Adrenal gland (tissue), 12 donors: ENCODE measurements around the gene DOCK8. TPM values are rescaled to one million over a fixed set of nuclear protein-coding genes. Genes with fewer than 3 reads are reported as not detected.
A peak's percentile ranks its signal among the peaks of the same experiment; 100 is the strongest.

ENCODE experiments used
- DNase-seq, 7 donors: peaks; one replicate each; pipeline ENCODE4 v3.0.0-alpha.2; 2019 to 2020
- H3K27ac ChIP-seq, 5 donors: fragments of 200-600 bp; sonication (generic) in 4 of 5; 1 replicate in 3 of 5; 2 replicates in 2 of 5; pipeline versions ENCODE4 v1.5.1 to v1.8.0; 2016 to 2020; ENCODE audit warnings: mild to moderate bottlenecking in 1 of 5
- H3K27me3 ChIP-seq: fragments of 200-600 bp; 2 replicates; pipeline ENCODE4 v1.8.0; 2021
- H3K36me3 ChIP-seq, 2 donors: fragments of 200-600 bp; replicated peaks in 1 of 2; 1 replicate in 1 of 2; 2 replicates in 1 of 2; pipeline versions ENCODE4 v1.5.1 to v1.8.0; 2018 to 2022
- H3K4me1 ChIP-seq, 2 donors: fragments of 200-600 bp; replicated peaks in 1 of 2; 1 replicate in 1 of 2; 2 replicates in 1 of 2; pipeline versions ENCODE4 v1.5.1 to v1.8.0; 2018 to 2021
- H3K4me3 ChIP-seq, 4 donors: fragments of 200-600 bp; sonication (generic) in 3 of 4; one replicate each; pipeline ENCODE4 v1.5.1; 2016 to 2018
- H3K9me3 ChIP-seq, 3 donors: fragments of 200-600 bp; sonication (generic) in 1 of 3; replicated peaks in 1 of 3; 1 replicate in 2 of 3; 2 replicates in 1 of 3; pipeline versions ENCODE4 v1.5.1 to v1.8.0; 2016 to 2021
- CTCF ChIP-seq, 6 experiments: fragments of 450-650 bp in 4 of 6; fragments of 200-600 bp in 2 of 6; sonication (generic) in 1 of 6; IDR thresholded peaks; 1 replicate in 5 of 6; 2 replicates in 1 of 6; pipeline versions ENCODE4 v1.5.1 to v1.8.0; 2016 to 2021; ENCODE audit warnings: antibody characterized with exemption in 6 of 6, mild to moderate bottlenecking in 2 of 6, moderate library complexity in 1 of 6
- POLR2A ChIP-seq, 2 donors: fragments of 450-650 bp; IDR thresholded peaks; one replicate each; pipeline ENCODE4 v1.6.1; 2017; ENCODE audit warnings: antibody characterized with exemption in 2 of 2, mild to moderate bottlenecking in 2 of 2, moderate library complexity in 1 of 2
- WGBS, 4 donors: extraction: QIAGEN DNeasy Blood & Tissue Kit in 2 of 4; methylation state at CpG; one replicate each; pipeline versions ENCODE4 v1.1.5 to v1.1.7; 2013 to 2017; 5-methylcytosine and 5-hydroxymethylcytosine counted together
- intact Hi-C, 2 donors: fragments of 100-400 bp; cut with DNase I; formaldehyde crosslinking; loops; one replicate each; pipeline versions ENCODE4 v1.14.1 to v1.15.0; 2022 to 2023
- polyA plus RNA-seq, 3 donors: library from polyadenylated mRNA; stranded (reverse); fragments of 200-250 nt in 2 of 3; fragments of 350-450 nt in 1 of 3; fragmentation: Illumina TruSeq in 1 of 3; extraction: RNeasy Lipid Tissue Mini Kit (QIAGEN cat#74804) in 1 of 3; gene quantifications; one replicate each; pipeline ENCODE4 v1.2.3, GENCODE V29; 2013 to 2014
- total RNA-seq, 9 donors: library from RNA; depleted of rRNA in 4 of 9; stranded (reverse); fragments of >200 nt in 4 of 9; fragments of 120-200 nt in 1 of 9; fragmentation: NEBNext Ultra II Directional in 1 of 9; extraction: Animal tissue kit (Norgen Biotek cat#: 25700) in 1 of 9; gene quantifications; one replicate each; pipeline versions ENCODE4 v1.1.0 to v1.2.4, GENCODE V29; 2013 to 2023
- donor health status: healthy with polysubstance abuse.
- donor health status: Bipolar disorder and iron deficiency.
- donor health status: DM: yes; HTN: yes; CAD: no.
- donor health status: DM: no; HTN: no; CAD: no.
- donor health status: DM: no; HTN: no; CAD: no.
- donor health status: DM: yes; HTN: yes; CAD: no.

DOCK8 gene
- total and polyA plus RNA-seq, 12 donors: 8.3 to 134 (median 40.5) TPM

- H3K36me3 ChIP-seq: no peaks in the 10 kb centered on the region
- H3K9me3 ChIP-seq: no peaks in the 10 kb centered on the region
- TF ChIP-seq POLR2A (IDR thresholded peaks at IDR 0.05) (no peak), CTCF (IDR thresholded peaks at IDR 0.05) (no peak)
- H3K4me1 ChIP-seq: peaks cover 0 to 5% of the 10 kb centered on the region in 2 donors
- no peaks in the 10 kb centered on the region for H3K27me3 ChIP-seq
- no peak overlapping the region for H3K4me3 ChIP-seq
- 64 to 90% (median 85%) methylated on average over 5 of the region's 5 CpGs for WGBS, 4 donors
- H3K27ac ChIP-seq: no peak overlapping the region
- DNase-seq: no peak
- intact Hi-C loops: no loop called here
Observed at GRCh38 chr9:242461-243080, 27.9 kb downstream of the DOCK8 start.

DNA sequence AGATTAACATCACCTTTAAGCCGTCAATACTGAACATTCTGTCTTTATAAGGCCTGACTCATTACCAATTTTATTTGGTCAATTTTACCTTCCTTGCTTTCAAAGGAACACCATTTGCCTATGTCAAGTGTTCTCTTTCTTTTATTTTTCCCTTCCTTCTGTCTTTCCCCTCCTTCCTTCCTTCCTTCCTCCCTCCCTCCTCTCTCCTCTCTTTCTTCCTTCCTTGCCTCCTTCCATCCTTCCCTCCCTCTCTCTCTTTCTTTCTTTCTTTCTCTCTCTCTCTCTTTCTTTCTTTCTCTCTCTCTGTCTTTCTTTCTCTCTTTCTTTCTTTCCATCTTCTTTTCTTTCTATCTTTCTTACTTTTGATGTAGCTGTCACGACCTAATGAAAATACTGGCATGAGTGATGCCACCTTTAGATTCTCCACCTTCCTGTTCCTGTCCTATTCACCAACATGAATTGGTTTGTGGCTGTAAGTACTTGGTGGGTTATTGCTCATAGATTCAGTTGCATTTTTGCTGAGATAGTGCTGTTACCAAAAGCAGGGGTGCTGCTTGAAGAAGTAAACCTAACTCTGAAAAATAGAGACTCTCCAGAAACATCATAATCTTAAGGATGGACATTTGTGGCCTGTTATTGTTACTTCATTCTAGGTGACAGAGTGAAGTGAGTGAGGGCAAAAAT lies 33.8 kb downstream of the DOCK8 start:
- H3K9me3 ChIP-seq: no peaks in the 10 kb centered on the region
- no peak for TF ChIP-seq POLR2A (IDR thresholded peaks at IDR 0.05)
- TF ChIP-seq CTCF (IDR thresholded peaks at IDR 0.05): no peak
- intact Hi-C loops: no loop called here
- no peak for DNase-seq
- H3K36me3 ChIP-seq: no peaks in the 10 kb centered on the region
- no peak overlapping the region for H3K27ac ChIP-seq
- H3K27me3 ChIP-seq: no peaks in the 10 kb centered on the region
- H3K4me1 ChIP-seq: peaks cover 3 to 11% of the 10 kb centered on the region in 2 donors
- H3K4me3 ChIP-seq: no peak overlapping the region
- WGBS, 4 donors: 86 to 95% (median 88%) methylated on average over 2 of the region's 2 CpGs

DNA sequence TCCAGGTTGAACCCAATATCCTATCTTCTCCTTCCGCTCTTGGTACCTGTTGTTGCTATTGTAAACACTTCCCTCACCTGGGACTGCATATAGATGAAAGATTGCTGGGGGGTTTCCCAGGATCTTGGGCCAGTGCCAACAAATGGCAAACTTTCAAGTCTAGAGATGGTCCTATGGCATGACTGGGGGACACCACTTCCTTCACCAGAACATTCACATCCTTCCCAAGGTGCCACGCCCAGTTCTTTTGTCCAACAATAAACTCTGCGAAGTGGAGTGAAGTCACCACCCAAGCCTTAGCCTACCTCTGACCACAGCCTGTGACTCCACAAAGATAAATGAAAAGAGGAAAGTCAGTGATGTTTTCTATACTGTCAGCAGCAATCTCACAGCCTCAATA lies 34.4 kb downstream of the DOCK8 start:
- intact Hi-C loops: no loop called here
- no peak overlapping the region for H3K27ac ChIP-seq
- WGBS, 4 donors: 75 to 97% (median 85%) methylated on average over 3 of the region's 3 CpGs
- H3K27me3 ChIP-seq: no peaks in the 10 kb centered on the region
- H3K9me3 ChIP-seq: no peaks in the 10 kb centered on the region
- no peaks in the 10 kb centered on the region for H3K36me3 ChIP-seq
- H3K4me1 ChIP-seq: peaks cover 9 to 11% of the 10 kb centered on the region in 2 donors
- no peak overlapping the region for H3K4me3 ChIP-seq
- no peak for DNase-seq
- TF ChIP-seq CTCF (IDR thresholded peaks at IDR 0.05) (no peak), POLR2A (IDR thresholded peaks at IDR 0.05) (no peak)

- H3K27ac ChIP-seq: peak overlapping the region in 1 of 5 donors; percentile 43
- DNase-seq: peak in 2 of 7 donors; percentile 17 to 18
- no peaks in the 10 kb centered on the region for H3K27me3 ChIP-seq
- 33 to 67% (median 60%) methylated on average over 1 of the region's 1 CpG for WGBS, 4 donors
- peaks cover 10 to 15% of the 10 kb centered on the region in 2 donors for H3K4me1 ChIP-seq
- no peaks in the 10 kb centered on the region for H3K36me3 ChIP-seq
- no peak overlapping the region for H3K4me3 ChIP-seq
- intact Hi-C loops: no loop called here
- TF ChIP-seq CTCF (IDR thresholded peaks at IDR 0.05) (no peak), POLR2A (IDR thresholded peaks at IDR 0.05) (no peak)
- H3K9me3 ChIP-seq: no peaks in the 10 kb centered on the region
Observed at GRCh38 chr9:250039-250438, 35.4 kb downstream of the DOCK8 start.
